Right renal pelvis (tissue), 4 donors: ENCODE data around the gene ALKBH4. TPM values are rescaled to one million over a fixed set of nuclear protein-coding genes. Genes with fewer than 3 reads are reported as not detected.
"Not testable (repeated sequence)": the region's sequence is repeated elsewhere in the genome, so short reads cannot be mapped to it uniquely, and the experiment has no call there.

Source experiments
- DNase-seq, 4 donors: peaks; one replicate each; pipeline ENCODE4 v3.0.0-alpha.2; 2013; ENCODE audit warnings: low read depth in 4 of 4, low spot score in 3 of 4, missing footprints in 1 of 4
- polyA plus RNA-seq, 4 donors: library from polyadenylated mRNA; unstranded; fragments of 120-200 nt; gene quantifications; one replicate each; pipeline ENCODE4 v1.2.1, GENCODE V29; 2013; ENCODE audit not compliant: insufficient read length in 4 of 4

The ALKBH4 gene
- 10 to 100 TPM; 10.6 to 16.8 (median 11.5) TPM for polyA plus RNA-seq

DNA sequence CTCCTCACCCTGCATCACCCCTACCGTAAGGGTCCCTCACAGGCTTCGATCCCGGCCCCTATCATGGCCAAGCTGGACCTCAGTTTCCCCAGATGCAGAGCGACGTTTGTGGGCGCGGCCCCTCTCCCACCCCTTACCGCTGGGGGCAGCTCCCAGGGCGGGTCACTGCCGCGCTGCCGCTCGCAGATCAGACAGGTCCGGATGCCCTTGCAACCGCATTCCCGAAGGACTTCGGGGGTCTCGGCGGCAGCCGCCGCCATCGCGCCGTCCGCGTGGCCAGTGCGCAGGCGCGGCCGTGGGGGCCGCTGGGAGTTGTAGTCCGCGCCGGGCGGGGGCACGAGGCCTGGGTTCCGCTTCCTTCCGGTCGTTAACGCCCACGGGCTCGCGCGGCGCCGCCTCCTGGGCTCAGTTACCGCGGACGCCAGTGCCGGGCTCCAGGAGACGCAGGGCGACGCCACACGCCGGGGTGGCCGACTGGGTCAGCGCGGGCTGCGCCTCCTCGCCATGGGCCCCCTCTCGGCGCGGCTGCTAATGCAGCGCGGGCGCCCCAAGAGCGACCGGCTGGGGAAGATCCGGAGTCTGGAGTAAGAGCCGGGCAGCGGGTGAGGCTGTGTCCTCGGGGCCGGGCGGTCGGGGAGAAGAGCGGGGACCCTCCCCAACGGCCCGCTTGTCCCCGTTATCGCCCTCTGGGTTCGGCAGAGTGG, at the start of gene ALKBH4, which contains the start of gene LRWD1:
Gene ALKBH4, minus strand, starts transcription at position 287 of the 704 bp plus-strand sequence. Its CDS starts 27 bp downstream, at position 260.
Gene LRWD1, plus strand, starts transcription at position 408 of the 704 bp plus-strand sequence. Its CDS starts 97 bp downstream, at position 505.
- DNase-seq: peak; percentile 74 to 87 (median 78)

GRCh38 chr7:102512642-102513221, 48.1 kb upstream of the ALKBH4 start:
- peak; percentile 62 to 93 (median 88) for DNase-seq

DNA sequence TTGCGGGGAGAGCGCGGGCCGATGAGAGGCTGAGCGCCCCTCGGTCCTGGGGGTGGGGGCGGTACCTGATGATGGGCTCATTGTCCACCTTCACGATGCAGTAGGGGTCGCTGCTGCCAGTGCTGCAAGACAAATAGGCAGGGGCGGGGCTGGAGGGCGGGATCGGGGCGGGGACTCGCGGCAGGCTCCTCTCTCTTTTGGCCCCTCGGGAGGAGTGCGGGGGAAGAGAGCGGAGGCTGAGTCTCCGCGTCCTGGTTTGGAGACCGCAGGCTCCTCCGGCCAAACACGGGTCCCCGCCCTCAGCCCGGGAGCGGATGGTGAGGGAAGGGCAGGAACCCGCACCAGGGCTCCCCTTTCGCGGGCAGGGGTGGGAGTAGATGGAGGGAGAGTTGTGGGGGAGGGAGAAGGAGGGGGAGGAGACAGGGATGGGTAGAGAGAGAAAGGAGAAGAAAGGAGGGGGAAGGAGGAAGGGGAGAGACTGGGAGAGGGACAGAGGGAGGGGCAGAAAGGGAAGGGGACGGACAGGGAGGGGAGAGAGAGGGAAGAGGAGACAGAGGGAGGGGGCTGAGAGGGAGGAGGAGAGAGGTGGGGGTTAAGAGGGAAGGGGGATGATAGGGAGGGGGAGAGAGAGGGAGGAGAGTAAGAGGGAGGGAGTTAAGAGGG, 47.3 kb upstream of the ALKBH4 start:
- not testable (repeated sequence) for DNase-seq

- not testable (repeated sequence) for DNase-seq
Observed at GRCh38 chr7:102510575-102510974, 45.9 kb upstream of the ALKBH4 start.

- DNase-seq: not testable (repeated sequence)
Observed at GRCh38 chr7:102507410-102508088, 42.9 kb upstream of the ALKBH4 start.

- not testable (repeated sequence) for DNase-seq
Observed at GRCh38 chr7:102505298-102506185, 40.9 kb upstream of the ALKBH4 start.

- not testable (repeated sequence) for DNase-seq
Observed at GRCh38 chr7:102503141-102503540, 38.5 kb upstream of the ALKBH4 start.

GRCh38 chr7:102498321-102498720, 33.7 kb upstream of the ALKBH4 start:
- not testable (repeated sequence) for DNase-seq

DNA sequence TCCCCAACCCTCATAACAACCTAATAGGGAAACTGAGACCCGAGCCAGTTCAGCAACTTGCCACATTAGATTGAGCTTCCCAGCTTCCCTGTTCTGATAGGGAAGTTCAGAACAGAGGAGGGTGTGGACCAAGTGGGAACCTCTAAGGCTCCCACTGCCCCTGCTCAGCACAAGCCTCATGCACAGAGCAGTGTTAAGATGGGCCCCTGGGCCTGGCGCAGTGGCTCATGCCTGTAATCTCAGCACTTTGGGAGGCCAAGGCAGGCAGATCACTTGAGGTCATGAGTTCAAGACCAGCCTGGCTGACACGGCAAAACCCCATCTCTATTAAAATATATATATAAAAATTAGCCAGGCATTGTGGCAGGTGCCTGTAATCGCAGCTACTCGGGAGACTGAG, 32.6 kb upstream of the ALKBH4 start:
- not testable (repeated sequence) for DNase-seq

- DNase-seq: not testable (repeated sequence)
Observed at GRCh38 chr7:102496861-102497260, 32.2 kb upstream of the ALKBH4 start.

GRCh38 chr7:102494473-102495149, 29.9 kb upstream of the ALKBH4 start:
- DNase-seq: not testable (repeated sequence)

GRCh38 chr7:102494026-102494425, 29.4 kb upstream of the ALKBH4 start:
- DNase-seq: not testable (repeated sequence)

- not testable (repeated sequence) for DNase-seq
Observed at GRCh38 chr7:102493220-102493935, 28.7 kb upstream of the ALKBH4 start.

- not testable (repeated sequence) for DNase-seq
Observed at GRCh38 chr7:102490529-102491075, 25.9 kb upstream of the ALKBH4 start.

GRCh38 chr7:102484317-102484716, 19.7 kb upstream of the ALKBH4 start:
- not testable (repeated sequence) for DNase-seq

DNA sequence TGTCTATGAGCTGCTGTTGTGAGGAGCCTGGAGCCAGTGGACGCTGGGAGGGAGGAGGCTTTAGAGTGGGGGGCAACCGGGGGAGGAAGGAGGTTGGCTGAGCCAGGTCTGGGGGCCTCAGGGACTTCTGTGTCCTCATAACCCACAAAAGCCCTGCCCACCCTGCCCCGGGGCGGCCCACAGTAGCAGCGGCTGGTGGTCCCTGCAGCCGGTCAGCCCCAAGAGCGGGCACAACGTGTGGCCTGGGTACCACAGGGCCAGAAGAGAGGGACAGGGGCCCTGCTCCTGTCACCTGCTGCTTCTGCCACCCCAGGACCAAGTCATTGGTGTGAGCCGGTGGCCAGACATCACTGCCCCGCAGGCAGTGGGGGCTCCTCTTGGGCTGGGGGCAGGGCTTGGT, 17.3 kb upstream of the ALKBH4 start:
- DNase-seq: not testable (repeated sequence)

GRCh38 chr7:102479982-102480637, 15.4 kb upstream of the ALKBH4 start:
- DNase-seq: not testable (repeated sequence)

DNA sequence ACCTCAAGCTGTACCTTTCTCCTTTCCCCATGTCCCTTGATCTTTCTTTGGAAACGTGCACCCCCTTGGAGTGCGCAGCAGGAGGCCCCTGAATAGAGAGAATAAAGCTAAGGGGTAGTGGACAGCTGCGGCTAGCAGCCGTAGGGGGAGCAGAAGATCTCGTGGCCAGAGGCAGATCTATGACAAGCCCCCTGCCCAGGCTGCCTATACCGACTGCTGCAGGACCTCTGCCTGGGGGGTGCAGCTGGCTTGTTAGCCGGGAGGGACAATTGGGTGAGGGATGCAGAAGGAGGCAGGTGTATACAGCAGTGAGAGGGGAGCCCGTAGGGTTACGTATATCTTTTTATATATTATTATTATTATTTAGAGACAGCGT, 14.5 kb upstream of the ALKBH4 start:
- DNase-seq: not testable (repeated sequence)
